WTC11 (cell line): ENCODE data around the gene SELENOS. TPM values are rescaled to one million over a fixed set of nuclear protein-coding genes. Genes with fewer than 3 reads are reported as not detected.
A peak's percentile ranks its signal among the peaks of the same experiment; 100 is the strongest.

Source experiments
- ATAC-seq: fragments of 200-7000 bp; cut with Tn5 transposase; 2 replicates; pipeline ENCODE4 v1.10.0; 2021; ENCODE audit warnings: mild to moderate bottlenecking, moderate library complexity
- CTCF ChIA-PET: fragments of 300-600 bp; sonication (Branson Sonifier 250); formaldehyde crosslinking; loops from one replicate; lab custom pipeline; 2021; ENCODE audit warnings: antibody characterized with exemption; lab: Charles Lee
- POLR2A ChIA-PET: fragments of 350-600 bp; sonication (Branson Sonifier 250); formaldehyde crosslinking; loops from one replicate; lab custom pipeline; 2021; ENCODE audit warnings: antibody characterized with exemption; lab: Charles Lee
- DNase-seq: peaks from one replicate; pipeline ENCODE4 v3.0.0; 2021; ENCODE audit warnings: low spot score
- H3K27ac Mint-ChIP-seq: 2 replicates; pipeline ENCODE4 v1.8.0; 2021; ENCODE audit warnings: mixed read lengths
- H3K27me3 Mint-ChIP-seq: 2 replicates; pipeline ENCODE4 v1.8.0; 2021; ENCODE audit warnings: low read depth, mild to moderate bottlenecking, moderate library complexity, mixed read lengths
- H3K36me3 Mint-ChIP-seq: 2 replicates; pipeline ENCODE4 v1.8.0; 2021; ENCODE audit warnings: mixed read lengths
- H3K4me1 Mint-ChIP-seq: 2 replicates; pipeline ENCODE4 v1.8.0; 2022; ENCODE audit warnings: mixed read lengths
- H3K4me3 Mint-ChIP-seq: 2 replicates; pipeline ENCODE4 v1.8.0; 2021; ENCODE audit warnings: mild to moderate bottlenecking, moderate library complexity, mixed read lengths
- H3K9me3 Mint-ChIP-seq: 2 replicates; pipeline ENCODE4 v1.8.0; 2021; ENCODE audit warnings: mixed read lengths
- CREM ChIP-seq: sonication (generic); formaldehyde crosslinking; IDR thresholded peaks from 2 replicates; pipeline ENCODE4 v1.8.1; 2022; ENCODE audit warnings: mild to moderate bottlenecking, missing genetic modification reagents, moderate library complexity
- ETV6 ChIP-seq: sonication (generic); formaldehyde crosslinking; IDR thresholded peaks from 2 replicates; pipeline ENCODE4 v1.8.1; 2022; ENCODE audit warnings: mild to moderate bottlenecking, missing genetic modification reagents
- IRF1 ChIP-seq: sonication (generic); formaldehyde crosslinking; IDR thresholded peaks from 2 replicates; pipeline ENCODE4 v1.8.0; 2023; ENCODE audit warnings: missing genetic modification reagents
- IRF2 ChIP-seq: sonication (generic); formaldehyde crosslinking; IDR thresholded peaks from 2 replicates; pipeline ENCODE4 v1.8.0; 2022; ENCODE audit warnings: low read depth, missing genetic modification reagents, borderline replicate concordance
- KAT7 ChIP-seq: sonication (generic); formaldehyde crosslinking; IDR thresholded peaks from 2 replicates; pipeline ENCODE4 v1.8.1; 2023; ENCODE audit warnings: missing genetic modification reagents, mild to moderate bottlenecking, borderline replicate concordance
- MLX ChIP-seq: sonication (generic); formaldehyde crosslinking; IDR thresholded peaks from 2 replicates; pipeline ENCODE4 v1.8.1; 2023; ENCODE audit warnings: mild to moderate bottlenecking, missing genetic modification reagents, moderate library complexity
- NR1H2 ChIP-seq: sonication (generic); formaldehyde crosslinking; IDR thresholded peaks from 2 replicates; pipeline ENCODE4 v1.9.0; 2021; ENCODE audit warnings: mild to moderate bottlenecking, moderate library complexity, missing genetic modification reagents
- PRRX2 ChIP-seq: fragments of 250-450 bp; sonication (Bioruptor Pico); IDR thresholded peaks from 2 replicates; pipeline ENCODE4 v1.8.0; 2021; ENCODE audit warnings: mild to moderate bottlenecking
- SMAD3 ChIP-seq: sonication (generic); formaldehyde crosslinking; IDR thresholded peaks from 2 replicates; pipeline ENCODE4 v1.8.0; 2022; ENCODE audit warnings: missing genetic modification reagents, mild to moderate bottlenecking, borderline replicate concordance
- TEAD4 ChIP-seq: sonication (generic); formaldehyde crosslinking; IDR thresholded peaks from 2 replicates; pipeline ENCODE4 v1.8.0; 2022; ENCODE audit warnings: mild to moderate bottlenecking, missing genetic modification reagents
- USF2 ChIP-seq: sonication (generic); formaldehyde crosslinking; IDR thresholded peaks from 2 replicates; pipeline ENCODE4 v1.8.1; 2023; ENCODE audit warnings: mild to moderate bottlenecking, missing genetic modification reagents, moderate library complexity
- ZNF121 ChIP-seq: sonication (generic); formaldehyde crosslinking; IDR thresholded peaks from 2 replicates; pipeline ENCODE4 v1.8.0; 2023; ENCODE audit warnings: missing genetic modification reagents
- ZNF219 ChIP-seq: sonication (generic); formaldehyde crosslinking; IDR thresholded peaks from 2 replicates; pipeline ENCODE4 v1.8.0; 2023; ENCODE audit warnings: missing genetic modification reagents, mild to moderate bottlenecking, borderline replicate concordance
- ZNF263 ChIP-seq: sonication (generic); formaldehyde crosslinking; IDR thresholded peaks from 2 replicates; pipeline ENCODE4 v1.8.1; 2022; ENCODE audit warnings: low read depth, mild to moderate bottlenecking, moderate library complexity, missing genetic modification reagents
- ZNF416 ChIP-seq: fragments of 250-450 bp; sonication (Bioruptor Pico); IDR thresholded peaks from 2 replicates; pipeline ENCODE4 v1.9.0; 2021; ENCODE audit warnings: mild to moderate bottlenecking, inconsistent platforms
- ZNF425 ChIP-seq: fragments of 250-450 bp; sonication (Bioruptor Pico); conservative IDR thresholded peaks from 2 replicates; pipeline ENCODE4 v1.9.0; 2021; ENCODE audit warnings: mild to moderate bottlenecking
- ZNF671 ChIP-seq: fragments of 250-450 bp; sonication (Bioruptor Pico); IDR thresholded peaks from 2 replicates; pipeline ENCODE4 v1.8.0; 2021; ENCODE audit warnings: mild to moderate bottlenecking
- total RNA-seq: library from RNA; stranded (reverse); gene quantifications from 3 replicates; pipeline ENCODE4 v1.2.3, GENCODE V29; 2021
- TF ChIP-seq, protein P1 (sequence below): fragments of 250-450 bp; sonication (Bioruptor Pico); IDR thresholded peaks from 2 replicates; pipeline ENCODE4 v1.9.0; 2021; ENCODE audit warnings: mild to moderate bottlenecking
- TF ChIP-seq, protein P2 (sequence below): sonication (generic); formaldehyde crosslinking; IDR thresholded peaks from 2 replicates; pipeline ENCODE4 v1.8.0; 2022; ENCODE audit warnings: mild to moderate bottlenecking, missing genetic modification reagents
- TF ChIP-seq, protein P3 (sequence below): fragments of 250-450 bp; sonication (Bioruptor Pico); IDR thresholded peaks from 2 replicates; pipeline ENCODE4 v1.8.0; 2021; ENCODE audit warnings: mild to moderate bottlenecking

The SELENOS gene
- total RNA-seq, 1 experiment from 2014 or later, result 43.8 TPM

DNA sequence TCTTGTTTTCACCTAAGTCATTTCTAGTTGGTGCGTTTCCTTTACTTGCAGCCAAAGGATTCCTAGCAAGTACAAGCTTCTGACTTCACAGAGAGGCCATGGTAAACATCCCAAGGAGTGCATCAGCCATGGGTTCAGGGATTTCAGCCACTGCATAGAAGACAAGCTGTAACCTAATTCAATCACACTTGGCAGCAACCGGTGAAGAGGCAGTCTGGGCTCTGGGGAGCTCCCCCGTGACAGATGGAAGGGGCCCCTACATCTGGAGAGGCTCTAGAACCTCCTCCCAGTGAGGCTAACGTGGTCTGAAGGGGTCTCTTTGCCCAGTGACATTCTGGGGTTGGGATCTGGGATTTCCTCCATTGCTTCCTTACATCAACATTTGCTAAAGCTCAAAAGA is 26.1 kb upstream of the SELENOS start (continued):
- TF ChIP-seq USF2 (CRISPR knock-in tag) (no peak), PRRX2 (CRISPR knock-in tag) (no peak), IRF2 (CRISPR knock-in tag) (no peak)

GRCh38 chr15:101296418-101297405 is 19.4 kb upstream of the SELENOS start:
- CTCF ChIA-PET, result interaction anchor here (0.8 kb wide), 1 partner anchor 359 kb away, joined by 3 read pairs; no protein-coding TSS in a partner anchor
- DNase-seq, result no peak
- POLR2A ChIA-PET, result interaction anchor here (0.7 kb wide), 1 partner anchor 182 kb away, joined by 3 read pairs; no protein-coding TSS in a partner anchor
- Mint-ChIP-seq H3K4me1 (peaks cover 17% of the 10 kb centered on the region), H3K36me3 (peaks cover 6% of the 10 kb centered on the region; the same call in 1 of the 2 replicates), H3K9me3 (no peaks in the 10 kb centered on the region), H3K4me3 (peak overlapping the region; percentile 96), H3K27me3 (no peaks in the 10 kb centered on the region; the same call in 1 of the 2 replicates), H3K27ac (no peak overlapping the region)
- no peak for ATAC-seq
- TF ChIP-seq ZNF671, result no peak

GRCh38 chr15:101295607-101296161 is 18.4 kb upstream of the SELENOS start:
- Mint-ChIP-seq H3K27ac (no peak overlapping the region), H3K36me3 (peaks cover 9% of the 10 kb centered on the region; the same call in 1 of the 2 replicates), H3K4me3 (peak overlapping the region; percentile 96), H3K27me3 (no peaks in the 10 kb centered on the region; the same call in 1 of the 2 replicates), H3K4me1 (peaks cover 17% of the 10 kb centered on the region), H3K9me3 (no peaks in the 10 kb centered on the region)
- ChIA-PET CTCF (interaction anchor here (1.4 to 2.0 kb wide), 2 partner anchors 25 to 359 kb away, joined by 4 to 9 read pairs; no protein-coding TSS in a partner anchor), POLR2A (interaction anchor here (0.7 to 1.1 kb wide), 4 partner anchors 25 to 357 kb away, joined by 3 read pairs; no protein-coding TSS in a partner anchor)
- DNase-seq, result no peak
- peak; percentile 73 for ATAC-seq
- TF ChIP-seq MLX (CRISPR knock-in tag), result no peak
- no peak for TF ChIP-seq NR1H2 (CRISPR knock-in tag)
- no peak for TF ChIP-seq ZNF121 (CRISPR knock-in tag)
- TF ChIP-seq ZNF219 (CRISPR knock-in tag), result no peak
- no peak for TF ChIP-seq IRF1 (CRISPR knock-in tag)
- TF ChIP-seq ZNF416 (CRISPR knock-in tag), result no peak
- TF ChIP-seq, protein P1, sequence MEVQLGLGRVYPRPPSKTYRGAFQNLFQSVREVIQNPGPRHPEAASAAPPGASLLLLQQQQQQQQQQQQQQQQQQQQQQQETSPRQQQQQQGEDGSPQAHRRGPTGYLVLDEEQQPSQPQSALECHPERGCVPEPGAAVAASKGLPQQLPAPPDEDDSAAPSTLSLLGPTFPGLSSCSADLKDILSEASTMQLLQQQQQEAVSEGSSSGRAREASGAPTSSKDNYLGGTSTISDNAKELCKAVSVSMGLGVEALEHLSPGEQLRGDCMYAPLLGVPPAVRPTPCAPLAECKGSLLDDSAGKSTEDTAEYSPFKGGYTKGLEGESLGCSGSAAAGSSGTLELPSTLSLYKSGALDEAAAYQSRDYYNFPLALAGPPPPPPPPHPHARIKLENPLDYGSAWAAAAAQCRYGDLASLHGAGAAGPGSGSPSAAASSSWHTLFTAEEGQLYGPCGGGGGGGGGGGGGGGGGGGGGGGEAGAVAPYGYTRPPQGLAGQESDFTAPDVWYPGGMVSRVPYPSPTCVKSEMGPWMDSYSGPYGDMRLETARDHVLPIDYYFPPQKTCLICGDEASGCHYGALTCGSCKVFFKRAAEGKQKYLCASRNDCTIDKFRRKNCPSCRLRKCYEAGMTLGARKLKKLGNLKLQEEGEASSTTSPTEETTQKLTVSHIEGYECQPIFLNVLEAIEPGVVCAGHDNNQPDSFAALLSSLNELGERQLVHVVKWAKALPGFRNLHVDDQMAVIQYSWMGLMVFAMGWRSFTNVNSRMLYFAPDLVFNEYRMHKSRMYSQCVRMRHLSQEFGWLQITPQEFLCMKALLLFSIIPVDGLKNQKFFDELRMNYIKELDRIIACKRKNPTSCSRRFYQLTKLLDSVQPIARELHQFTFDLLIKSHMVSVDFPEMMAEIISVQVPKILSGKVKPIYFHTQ (CRISPR knock-in tag), result no peak
- TF ChIP-seq CREM (CRISPR knock-in tag), result no peak
- TF ChIP-seq SMAD3, result no peak
- no peak for TF ChIP-seq ZNF425
- TF ChIP-seq ETV6 (CRISPR knock-in tag), result no peak
- no peak for TF ChIP-seq KAT7 (CRISPR knock-in tag)
- no peak for TF ChIP-seq ZNF263 (CRISPR knock-in tag)
- no peak for TF ChIP-seq PRRX2 (CRISPR knock-in tag)
- TF ChIP-seq TEAD4 (CRISPR knock-in tag), result no peak
- TF ChIP-seq, protein P2, sequence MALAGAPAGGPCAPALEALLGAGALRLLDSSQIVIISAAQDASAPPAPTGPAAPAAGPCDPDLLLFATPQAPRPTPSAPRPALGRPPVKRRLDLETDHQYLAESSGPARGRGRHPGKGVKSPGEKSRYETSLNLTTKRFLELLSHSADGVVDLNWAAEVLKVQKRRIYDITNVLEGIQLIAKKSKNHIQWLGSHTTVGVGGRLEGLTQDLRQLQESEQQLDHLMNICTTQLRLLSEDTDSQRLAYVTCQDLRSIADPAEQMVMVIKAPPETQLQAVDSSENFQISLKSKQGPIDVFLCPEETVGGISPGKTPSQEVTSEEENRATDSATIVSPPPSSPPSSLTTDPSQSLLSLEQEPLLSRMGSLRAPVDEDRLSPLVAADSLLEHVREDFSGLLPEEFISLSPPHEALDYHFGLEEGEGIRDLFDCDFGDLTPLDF, result no peak
- TF ChIP-seq, protein P3, sequence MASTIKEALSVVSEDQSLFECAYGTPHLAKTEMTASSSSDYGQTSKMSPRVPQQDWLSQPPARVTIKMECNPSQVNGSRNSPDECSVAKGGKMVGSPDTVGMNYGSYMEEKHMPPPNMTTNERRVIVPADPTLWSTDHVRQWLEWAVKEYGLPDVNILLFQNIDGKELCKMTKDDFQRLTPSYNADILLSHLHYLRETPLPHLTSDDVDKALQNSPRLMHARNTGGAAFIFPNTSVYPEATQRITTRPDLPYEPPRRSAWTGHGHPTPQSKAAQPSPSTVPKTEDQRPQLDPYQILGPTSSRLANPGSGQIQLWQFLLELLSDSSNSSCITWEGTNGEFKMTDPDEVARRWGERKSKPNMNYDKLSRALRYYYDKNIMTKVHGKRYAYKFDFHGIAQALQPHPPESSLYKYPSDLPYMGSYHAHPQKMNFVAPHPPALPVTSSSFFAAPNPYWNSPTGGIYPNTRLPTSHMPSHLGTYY (CRISPR knock-in tag), result no peak
